Lung (tissue), 12 donors: Measurements from ENCODE around the gene GPR137B. TPM values are rescaled to one million over a fixed set of nuclear protein-coding genes. Genes with fewer than 3 reads are reported as not detected.

Source experiments
- ATAC-seq: fragments of 200-7000 bp; cut with Tn5 transposase; one replicate; pipeline ENCODE4 v1.9.1; 2020; ENCODE audit warnings: moderate number of reproducible peaks; ENCODE audit not compliant: insufficient read depth, low FRiP score
- DNase-seq, 3 donors: peaks; one replicate each; pipeline ENCODE4 v3.0.0-alpha.2; 2013 to 2017
- H3K27ac ChIP-seq, 2 donors: one replicate each; pipeline ENCODE4 v1.5.1; 2013; ENCODE audit warnings: mild to moderate bottlenecking in 2 of 2, moderate library complexity in 2 of 2, control low read depth in 1 of 2, inconsistent platforms in 1 of 2, low read depth in 1 of 2, low read length in 1 of 2
- H3K27me3 ChIP-seq, 3 donors: one replicate each; pipeline ENCODE4 v1.5.1; 2013; ENCODE audit warnings: low read length in 2 of 3; ENCODE audit not compliant: control insufficient read depth in 3 of 3, insufficient read depth in 3 of 3
- H3K36me3 ChIP-seq, 4 donors: one replicate each; pipeline ENCODE4 v1.5.1; 2013; ENCODE audit warnings: low read length in 4 of 4, mild to moderate bottlenecking in 1 of 4, moderate library complexity in 1 of 4; ENCODE audit not compliant: control insufficient read depth in 4 of 4, insufficient read depth in 4 of 4
- H3K4me1 ChIP-seq, 5 donors: one replicate each; pipeline ENCODE4 v1.5.1; 2013; ENCODE audit warnings: low read length in 5 of 5, mild to moderate bottlenecking in 2 of 5, moderate library complexity in 1 of 5; ENCODE audit not compliant: control insufficient read depth in 5 of 5, insufficient read depth in 5 of 5
- H3K4me3 ChIP-seq: one replicate; pipeline ENCODE4 v1.5.1; 2013; ENCODE audit warnings: mild to moderate bottlenecking, control low read depth, moderate library complexity
- H3K9ac ChIP-seq, 2 donors: one replicate each; pipeline ENCODE4 v1.5.1; 2013; ENCODE audit warnings: low read length in 2 of 2, control low read depth in 1 of 2; ENCODE audit not compliant: insufficient read depth in 1 of 2
- H3K9me3 ChIP-seq, 4 donors: one replicate each; pipeline ENCODE4 v1.5.1; 2013; ENCODE audit warnings: low read length in 3 of 4, mild to moderate bottlenecking in 1 of 4, moderate library complexity in 1 of 4; ENCODE audit not compliant: control insufficient read depth in 4 of 4, insufficient read depth in 3 of 4
- WGBS, 2 donors: extraction: QIAGEN DNeasy Blood & Tissue Kit; methylation state at CpG; one replicate each; pipeline ENCODE4 v1.1.7; 2013; 5-methylcytosine and 5-hydroxymethylcytosine counted together
- polyA plus RNA-seq, 2 donors: library from polyadenylated mRNA; stranded (reverse); fragments of 200-250 nt; gene quantifications; one replicate each; pipeline ENCODE4 v1.2.1, GENCODE V29; 2013
- total RNA-seq, 2 donors: library from RNA; depleted of rRNA in 1 of 2; stranded (reverse); fragments of >200 nt in 1 of 2; gene quantifications; one replicate each; pipeline ENCODE4 v1.2.1, GENCODE V29; 2014 to 2021
- TF ChIP-seq, protein P1 (sequence below): IDR thresholded peaks from 2 replicates; pipeline ENCODE4 v1.5.1; 2012; ENCODE audit warnings: mild to moderate bottlenecking; ENCODE audit errors: control extremely low read depth, extremely low read depth
- donor health status: control.
- donor health status: control.
- donor health status: Bipolar disorder and iron deficiency.
- donor health status: healthy.
- donor health status: DM: yes; HTN: yes; CAD: no.

The GPR137B gene
- total and polyA plus RNA-seq, 4 donors: 7.0 to 31.0 (median 19.1) TPM

DNA sequence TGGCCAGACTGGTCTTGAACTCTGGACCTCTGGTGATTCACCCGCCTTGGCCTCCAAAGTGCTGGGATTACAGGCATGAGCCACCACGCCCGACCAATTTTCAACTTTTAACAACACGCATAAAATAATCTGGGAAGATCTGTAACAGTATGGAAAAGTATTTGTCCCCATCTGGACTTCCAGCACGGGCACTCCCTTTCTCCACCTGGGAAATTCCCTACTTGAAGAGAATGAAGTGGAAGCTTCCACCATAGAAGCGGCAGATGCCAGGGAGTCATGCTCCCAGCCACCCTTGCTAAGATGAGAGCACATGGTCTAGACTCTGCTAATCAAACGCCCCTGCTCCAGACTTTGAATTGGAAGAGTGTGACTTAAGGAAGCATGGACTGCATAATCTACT, 9.0 kb upstream of the GPR137B start:
- H3K36me3 ChIP-seq: no peaks in the 10 kb centered on the region
- peaks cover 0 to 4% (median 0%) of the 10 kb centered on the region in 3 donors for H3K27me3 ChIP-seq
- no peak overlapping the region for H3K27ac ChIP-seq
- ATAC-seq: no peak
- H3K4me3 ChIP-seq: no peak overlapping the region
- no peak overlapping the region for H3K9ac ChIP-seq
- peaks cover 0 to 4% (median 0%) of the 10 kb centered on the region in 5 donors for H3K4me1 ChIP-seq
- no peak for DNase-seq
- H3K9me3 ChIP-seq: peaks cover 0 to 2% (median 0%) of the 10 kb centered on the region in 4 donors
- 80 to 94% methylated on average over 7 of the region's 7 CpGs for WGBS, 2 donors
- TF ChIP-seq, protein P1, sequence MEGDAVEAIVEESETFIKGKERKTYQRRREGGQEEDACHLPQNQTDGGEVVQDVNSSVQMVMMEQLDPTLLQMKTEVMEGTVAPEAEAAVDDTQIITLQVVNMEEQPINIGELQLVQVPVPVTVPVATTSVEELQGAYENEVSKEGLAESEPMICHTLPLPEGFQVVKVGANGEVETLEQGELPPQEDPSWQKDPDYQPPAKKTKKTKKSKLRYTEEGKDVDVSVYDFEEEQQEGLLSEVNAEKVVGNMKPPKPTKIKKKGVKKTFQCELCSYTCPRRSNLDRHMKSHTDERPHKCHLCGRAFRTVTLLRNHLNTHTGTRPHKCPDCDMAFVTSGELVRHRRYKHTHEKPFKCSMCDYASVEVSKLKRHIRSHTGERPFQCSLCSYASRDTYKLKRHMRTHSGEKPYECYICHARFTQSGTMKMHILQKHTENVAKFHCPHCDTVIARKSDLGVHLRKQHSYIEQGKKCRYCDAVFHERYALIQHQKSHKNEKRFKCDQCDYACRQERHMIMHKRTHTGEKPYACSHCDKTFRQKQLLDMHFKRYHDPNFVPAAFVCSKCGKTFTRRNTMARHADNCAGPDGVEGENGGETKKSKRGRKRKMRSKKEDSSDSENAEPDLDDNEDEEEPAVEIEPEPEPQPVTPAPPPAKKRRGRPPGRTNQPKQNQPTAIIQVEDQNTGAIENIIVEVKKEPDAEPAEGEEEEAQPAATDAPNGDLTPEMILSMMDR: no peak

DNA sequence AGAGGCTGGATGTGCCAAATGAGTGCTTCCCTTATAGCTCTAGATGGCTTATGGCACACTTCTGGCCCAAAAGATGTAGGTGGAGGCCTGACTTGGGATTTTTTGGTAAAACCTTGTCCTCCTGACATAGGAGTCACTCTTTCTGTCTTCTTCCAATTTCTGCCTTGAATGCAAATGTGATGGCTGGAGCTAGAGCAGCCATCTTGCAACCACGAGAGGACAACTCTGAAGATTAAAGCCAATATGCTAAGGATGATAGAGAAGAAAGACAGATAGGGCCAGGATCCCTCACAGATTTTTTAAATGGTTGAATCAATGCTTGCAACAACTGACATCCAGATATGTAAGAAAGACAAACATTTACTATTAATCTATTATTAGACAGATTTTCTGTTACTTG, 8.5 kb upstream of the GPR137B start:
- H3K9me3 ChIP-seq: peaks cover 0 to 2% (median 0%) of the 10 kb centered on the region in 4 donors
- no peak overlapping the region for H3K4me3 ChIP-seq
- peaks cover 0 to 9% (median under 1%) of the 10 kb centered on the region in 3 donors for H3K27me3 ChIP-seq
- ATAC-seq (no peak), DNase-seq (no peak)
- WGBS, 2 donors: 87 to 96% methylated on average over 1 of the region's 1 CpG
- H3K27ac ChIP-seq: no peak overlapping the region
- H3K9ac ChIP-seq: no peak overlapping the region
- TF ChIP-seq, protein P1: no peak
- H3K4me1 ChIP-seq: peaks cover 0 to 2% (median 0%) of the 10 kb centered on the region in 5 donors
- no peaks in the 10 kb centered on the region for H3K36me3 ChIP-seq

DNA sequence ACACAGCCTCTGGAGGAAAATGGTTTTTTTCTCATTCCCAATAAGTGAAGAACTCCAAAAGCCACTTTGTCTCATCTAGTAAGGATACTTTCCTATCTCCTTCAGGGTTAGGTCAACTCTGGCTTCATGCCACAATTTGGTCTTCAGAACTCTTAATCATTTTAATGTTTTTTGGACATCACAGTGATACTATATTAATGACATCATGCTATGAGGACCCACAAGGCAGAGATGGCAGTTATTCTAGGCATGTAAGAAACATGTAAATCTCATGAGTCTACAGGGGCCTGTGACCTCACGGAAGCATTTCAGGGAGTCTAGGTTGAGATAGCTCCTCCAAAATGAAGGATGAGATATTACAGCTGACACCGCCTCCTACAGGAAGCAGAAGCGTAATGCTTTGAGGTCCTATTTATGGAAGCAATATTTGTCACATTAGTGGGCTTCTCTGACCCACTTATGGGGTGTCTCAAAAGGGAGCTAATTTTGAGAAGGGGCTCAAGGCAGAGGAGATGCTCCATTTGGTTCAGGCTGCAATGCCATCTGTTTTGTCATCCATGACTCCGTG, 5.0 kb upstream of the GPR137B start:
- DNase-seq (no peak), ATAC-seq (no peak)
- no peak overlapping the region for H3K27ac ChIP-seq
- no peaks in the 10 kb centered on the region for H3K36me3 ChIP-seq
- H3K4me1 ChIP-seq: peaks cover 0 to 10% (median 0%) of the 10 kb centered on the region in 5 donors
- H3K9ac ChIP-seq: no peak overlapping the region
- WGBS, 2 donors: 84 to 95% methylated on average over 4 of the region's 4 CpGs
- H3K9me3 ChIP-seq: peaks cover 0 to 2% (median 0%) of the 10 kb centered on the region in 4 donors
- TF ChIP-seq, protein P1: no peak
- H3K4me3 ChIP-seq: no peak overlapping the region
- H3K27me3 ChIP-seq: peaks cover 0 to 15% (median 14%) of the 10 kb centered on the region in 3 donors
